GM21367 (cell line): Measurements from ENCODE around the gene SYCE3.
"Not testable (repeated sequence)": the region's sequence is repeated elsewhere in the genome, so short reads cannot be mapped to it uniquely, and the experiment has no call there.

Experiments
- ATAC-seq: cut with Tn5 transposase; IDR thresholded peaks from one replicate; pipeline ENCODE4 v1.9.1; 2021; ENCODE audit not compliant: unreplicated experiment

SYCE3 gene

GRCh38 chr22:50562523-50563412, at the start of gene SYCE3:
TSS of gene SYCE3 (minus strand) at chr22:50562919. CDS start at chr22:50556405, 6,514 bp downstream.
- ATAC-seq: peak; percentile 85

- no peak for ATAC-seq
Measured at GRCh38 chr22:50612168-50612527, 49.4 kb upstream of the SYCE3 start.

GRCh38 chr22:50611341-50612060, 48.8 kb upstream of the SYCE3 start:
- no peak for ATAC-seq

- no peak for ATAC-seq
Measured at GRCh38 chr22:50610581-50610980, 47.9 kb upstream of the SYCE3 start.

- ATAC-seq: no peak
Measured at GRCh38 chr22:50610041-50610451, 47.3 kb upstream of the SYCE3 start.

- ATAC-seq: no peak
Measured at GRCh38 chr22:50609599-50609998, 46.9 kb upstream of the SYCE3 start.

- no peak for ATAC-seq
Measured at GRCh38 chr22:50608996-50609395, 46.3 kb upstream of the SYCE3 start.

GRCh38 chr22:50608058-50608840, 45.5 kb upstream of the SYCE3 start:
- not testable (repeated sequence) for ATAC-seq

GRCh38 chr22:50607659-50608020, 44.9 kb upstream of the SYCE3 start:
- ATAC-seq: no peak

GRCh38 chr22:50606946-50607658, 44.4 kb upstream of the SYCE3 start:
- no peak for ATAC-seq

GRCh38 chr22:50606165-50606945, 43.6 kb upstream of the SYCE3 start:
- no peak for ATAC-seq

GRCh38 chr22:50605613-50606074, 42.9 kb upstream of the SYCE3 start:
- no peak for ATAC-seq

GRCh38 chr22:50605002-50605612, 42.4 kb upstream of the SYCE3 start:
- ATAC-seq: no peak

GRCh38 chr22:50604256-50605001, 41.7 kb upstream of the SYCE3 start:
- ATAC-seq: no peak

GRCh38 chr22:50603511-50604255, 41.0 kb upstream of the SYCE3 start:
- no peak for ATAC-seq

GRCh38 chr22:50602338-50602700, 39.6 kb upstream of the SYCE3 start:
- ATAC-seq: no peak

GRCh38 chr22:50601669-50602337, 39.1 kb upstream of the SYCE3 start:
- no peak for ATAC-seq
